Fibroblast of skin of left biceps (primary cell): ENCODE results near the gene GCGR.

ENCODE experiments used
- DNase-seq, 2 experiments: peaks; one replicate each; pipeline ENCODE4 v3.0.0-alpha.2; 2013; ENCODE audit warnings: low read depth in 2 of 2

Gene GCGR

DNA sequence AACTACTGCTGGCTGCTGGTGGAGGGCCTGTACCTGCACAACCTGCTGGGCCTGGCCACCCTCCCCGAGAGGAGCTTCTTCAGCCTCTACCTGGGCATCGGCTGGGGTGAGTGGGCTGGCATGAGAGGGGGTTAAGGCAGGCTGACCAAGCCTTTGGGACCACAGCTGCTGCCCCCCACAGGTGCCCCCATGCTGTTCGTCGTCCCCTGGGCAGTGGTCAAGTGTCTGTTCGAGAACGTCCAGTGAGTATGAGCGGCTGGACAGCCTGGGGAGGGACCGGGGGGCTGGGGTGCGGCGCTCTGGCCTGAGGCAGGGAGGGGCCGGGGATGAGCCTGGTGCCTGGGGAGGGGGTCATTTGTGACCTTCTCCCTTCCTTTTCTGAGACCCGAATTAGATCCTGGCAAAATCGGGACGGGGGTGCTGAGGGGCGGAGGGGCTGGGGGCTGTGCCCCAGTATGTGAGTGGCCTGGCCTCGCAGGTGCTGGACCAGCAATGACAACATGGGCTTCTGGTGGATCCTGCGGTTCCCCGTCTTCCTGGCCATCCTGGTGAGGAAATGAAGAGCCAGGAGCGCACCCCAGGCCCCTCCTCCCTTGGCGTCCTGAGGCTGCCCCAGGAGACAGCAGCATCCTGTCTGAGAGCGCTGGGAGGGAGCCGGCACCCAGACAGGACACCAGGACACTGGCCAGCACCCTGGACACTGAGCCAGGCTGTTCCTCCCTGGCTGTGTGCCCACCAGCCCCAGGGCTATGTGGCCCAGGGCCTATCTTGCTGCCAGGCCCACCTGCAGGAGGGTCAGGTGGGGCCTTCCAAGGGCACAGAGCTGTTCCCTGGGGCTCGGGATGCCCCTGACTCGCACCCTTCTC is 8.0 kb downstream of the GCGR start:
- DNase-seq, result no peak

DNA sequence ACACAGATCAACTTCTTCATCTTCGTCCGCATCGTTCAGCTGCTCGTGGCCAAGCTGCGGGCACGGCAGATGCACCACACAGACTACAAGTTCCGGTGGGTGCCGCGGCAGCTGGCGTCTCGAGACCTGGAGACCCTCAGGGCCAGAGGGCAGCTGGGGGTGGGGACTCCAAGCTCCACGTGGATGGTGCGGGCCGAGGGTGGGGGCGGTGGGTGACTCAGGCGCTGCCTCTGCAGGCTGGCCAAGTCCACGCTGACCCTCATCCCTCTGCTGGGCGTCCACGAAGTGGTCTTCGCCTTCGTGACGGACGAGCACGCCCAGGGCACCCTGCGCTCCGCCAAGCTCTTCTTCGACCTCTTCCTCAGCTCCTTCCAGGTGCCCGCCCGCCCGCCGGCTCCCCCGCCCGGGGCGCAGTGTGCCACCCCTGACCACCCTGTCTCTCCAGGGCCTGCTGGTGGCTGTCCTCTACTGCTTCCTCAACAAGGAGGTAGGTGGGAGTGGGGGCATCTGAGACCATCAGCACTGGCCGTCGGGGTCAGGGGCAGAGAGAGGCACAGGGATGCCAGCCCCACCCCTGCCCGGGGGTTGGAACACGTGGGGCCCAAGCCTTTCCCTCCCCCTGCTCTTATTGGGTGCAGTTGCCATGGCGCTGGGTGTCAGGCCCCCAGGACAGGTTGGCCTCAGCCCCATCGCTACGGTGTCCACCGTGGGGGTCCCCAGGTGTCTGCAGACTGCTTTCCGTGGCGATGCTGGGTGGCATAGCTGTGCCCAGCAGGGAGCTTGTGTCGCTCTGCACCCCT is 8.8 kb downstream of the GCGR start:
- DNase-seq, result no peak

DNA sequence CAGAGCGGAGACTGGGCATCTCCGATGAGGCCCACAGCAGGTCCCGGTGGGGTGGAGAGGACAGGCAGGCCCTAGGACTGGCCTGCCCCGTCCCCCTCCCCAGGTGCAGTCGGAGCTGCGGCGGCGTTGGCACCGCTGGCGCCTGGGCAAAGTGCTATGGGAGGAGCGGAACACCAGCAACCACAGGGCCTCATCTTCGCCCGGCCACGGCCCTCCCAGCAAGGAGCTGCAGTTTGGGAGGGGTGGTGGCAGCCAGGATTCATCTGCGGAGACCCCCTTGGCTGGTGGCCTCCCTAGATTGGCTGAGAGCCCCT is 9.4 kb downstream of the GCGR start:
- no peak for DNase-seq

DNA sequence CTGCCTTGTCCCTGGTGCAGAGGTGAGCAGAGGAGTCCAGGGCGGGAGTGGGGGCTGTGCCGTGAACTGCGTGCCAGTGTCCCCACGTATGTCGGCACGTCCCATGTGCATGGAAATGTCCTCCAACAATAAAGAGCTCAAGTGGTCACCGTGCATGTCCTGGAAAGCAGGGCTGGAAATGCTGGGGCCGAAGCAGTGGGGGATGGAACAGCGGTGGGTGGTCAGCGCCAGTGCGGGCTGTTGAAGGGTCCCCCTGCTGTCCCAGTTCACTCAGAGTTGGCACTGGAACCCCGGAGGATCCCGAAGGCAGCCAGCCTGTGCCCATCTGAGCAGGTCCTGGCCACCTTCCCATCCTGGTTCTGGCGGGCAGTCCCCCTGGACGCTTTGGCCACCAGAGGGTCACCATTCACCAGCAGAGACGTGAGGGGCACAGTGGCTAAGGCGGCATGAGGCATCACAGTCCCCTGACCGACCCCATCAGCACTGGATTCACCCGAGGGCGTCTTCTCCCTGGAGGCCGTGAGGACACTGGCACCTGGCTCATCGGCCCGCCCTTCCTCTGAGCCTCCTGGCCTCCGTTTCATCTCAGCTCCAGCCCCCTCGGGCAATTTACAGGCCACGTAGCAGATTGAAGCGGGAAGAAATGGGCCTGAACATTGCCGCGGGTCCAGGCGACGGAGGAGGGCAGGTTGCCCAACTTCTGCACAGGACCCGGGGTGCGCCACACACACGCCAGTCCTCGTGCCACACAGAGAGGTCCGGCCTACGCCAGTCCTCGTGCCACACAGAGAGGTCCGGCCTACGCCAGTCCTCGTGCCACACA is 10.1 kb downstream of the GCGR start:
- DNase-seq, result no peak

DNA sequence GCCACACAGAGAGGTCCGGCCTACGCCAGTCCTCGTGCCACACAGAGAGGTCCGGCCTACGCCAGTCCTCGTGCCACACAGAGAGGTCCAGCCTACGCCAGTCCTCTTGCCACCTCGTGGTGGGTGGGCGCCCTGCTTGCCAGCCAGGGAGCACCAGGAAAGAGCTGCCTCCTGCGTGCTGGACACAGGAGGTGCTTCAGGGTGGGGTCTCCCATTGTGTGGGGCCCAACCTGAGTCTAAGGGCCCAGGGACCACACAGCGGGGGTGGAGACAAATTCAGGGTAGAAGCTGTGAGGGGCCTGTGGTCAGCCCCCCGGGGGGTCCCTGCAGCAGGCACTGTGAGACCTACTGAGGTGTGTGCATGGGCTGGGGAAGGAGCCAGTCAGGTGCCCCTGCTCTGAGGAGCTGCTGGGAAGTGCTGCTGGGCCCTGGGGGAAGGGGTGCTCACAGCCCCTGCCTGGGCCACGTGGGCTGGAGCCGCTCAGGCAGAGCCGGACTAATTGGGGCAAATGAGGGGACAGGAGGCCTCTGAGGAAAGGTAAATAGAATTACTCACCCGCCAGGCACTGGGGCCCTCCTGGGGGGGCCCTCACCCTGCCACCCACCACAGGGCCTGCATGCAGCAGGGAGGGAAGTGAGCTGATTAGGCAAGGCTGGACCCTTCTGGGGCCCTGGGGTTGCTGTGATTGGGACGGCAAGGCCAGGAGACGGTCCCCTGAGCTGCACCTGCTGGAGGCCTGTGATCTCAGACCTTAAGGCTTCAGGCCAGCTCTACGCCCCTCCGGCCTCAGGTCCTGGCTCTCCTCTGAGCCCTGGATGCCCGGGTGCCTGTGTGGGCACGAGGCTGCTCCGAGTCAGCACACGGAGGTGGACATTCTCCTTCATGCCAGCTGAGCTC is 11.0 kb downstream of the GCGR start:
- no peak for DNase-seq

DNA sequence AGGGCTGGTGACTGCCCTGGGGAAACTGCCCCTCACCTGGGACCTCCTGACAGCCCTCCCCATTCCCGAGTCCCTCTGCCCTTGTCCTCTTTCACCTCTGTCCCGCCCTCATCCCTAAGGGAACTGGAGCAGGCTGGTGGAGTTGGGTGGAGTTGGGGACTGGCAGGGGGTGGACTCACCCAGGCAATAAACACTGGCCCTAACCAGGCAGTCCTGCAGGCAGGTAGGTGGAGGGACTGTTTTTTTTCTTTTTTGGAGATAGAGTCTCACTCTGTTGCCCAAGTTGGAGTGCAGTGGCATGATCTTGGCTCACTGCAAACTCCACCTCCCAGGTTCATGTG is 11.7 kb downstream of the GCGR start:
- no peak for DNase-seq

DNA sequence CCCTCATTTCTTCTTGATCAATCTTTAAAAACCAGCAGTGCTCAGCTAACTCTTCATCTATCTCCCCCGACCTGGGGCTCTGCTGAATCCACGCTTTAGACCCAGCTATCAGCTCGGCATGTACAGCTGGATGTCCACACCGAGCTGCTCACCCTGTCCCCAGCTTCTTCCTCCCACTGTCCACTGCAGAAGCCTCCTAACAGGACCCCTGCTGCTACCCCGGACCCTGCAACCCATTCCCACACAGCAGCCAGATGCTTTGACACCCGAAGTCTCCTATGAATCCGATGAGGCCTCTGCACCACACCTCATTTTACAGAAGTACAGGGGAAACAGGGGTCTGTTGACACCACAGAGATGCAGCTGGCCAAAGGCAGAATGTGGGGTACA is 13.8 kb downstream of the GCGR start:
- no peak for DNase-seq

DNA sequence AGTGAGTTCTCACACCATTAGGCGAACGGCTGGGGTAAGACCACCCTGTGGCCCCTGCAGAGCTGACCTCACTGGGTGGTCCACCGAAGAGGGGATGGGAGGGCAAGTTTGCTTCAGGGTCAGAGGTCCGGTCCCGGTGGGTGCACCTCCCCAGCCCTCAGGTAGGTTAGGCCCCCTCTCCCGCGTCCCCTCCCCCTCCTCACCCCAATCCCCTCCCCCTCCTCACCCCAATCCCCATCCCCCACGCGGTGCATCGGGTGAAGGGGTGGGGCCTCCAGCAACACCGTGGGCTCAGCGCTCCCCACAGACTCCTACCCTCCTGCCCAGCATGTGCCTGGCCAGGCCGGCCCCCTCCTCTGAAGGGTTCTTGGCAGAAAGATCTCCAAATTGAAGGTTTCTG is 15.8 kb downstream of the GCGR start:
- DNase-seq, result no peak

DNA sequence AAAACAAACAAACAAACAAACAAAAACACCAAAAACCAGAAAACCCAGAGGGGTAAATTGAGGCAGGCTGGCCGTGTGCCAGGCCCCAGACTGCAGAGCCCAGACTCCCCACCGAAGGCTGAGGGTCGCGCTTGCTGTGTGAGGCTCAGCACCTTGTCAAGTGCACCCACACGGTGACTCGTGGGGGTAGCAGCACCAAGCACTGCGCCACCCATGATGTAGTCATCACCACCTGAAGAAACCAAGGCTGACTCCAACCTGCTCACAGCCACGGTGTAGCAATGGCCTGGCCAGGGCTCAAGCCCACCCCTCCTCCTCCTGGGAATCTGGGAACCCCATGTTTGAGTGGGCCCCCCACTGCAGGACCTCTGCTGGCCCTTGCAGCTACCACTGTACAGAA is 17.2 kb downstream of the GCGR start:
- DNase-seq, result no peak

DNA sequence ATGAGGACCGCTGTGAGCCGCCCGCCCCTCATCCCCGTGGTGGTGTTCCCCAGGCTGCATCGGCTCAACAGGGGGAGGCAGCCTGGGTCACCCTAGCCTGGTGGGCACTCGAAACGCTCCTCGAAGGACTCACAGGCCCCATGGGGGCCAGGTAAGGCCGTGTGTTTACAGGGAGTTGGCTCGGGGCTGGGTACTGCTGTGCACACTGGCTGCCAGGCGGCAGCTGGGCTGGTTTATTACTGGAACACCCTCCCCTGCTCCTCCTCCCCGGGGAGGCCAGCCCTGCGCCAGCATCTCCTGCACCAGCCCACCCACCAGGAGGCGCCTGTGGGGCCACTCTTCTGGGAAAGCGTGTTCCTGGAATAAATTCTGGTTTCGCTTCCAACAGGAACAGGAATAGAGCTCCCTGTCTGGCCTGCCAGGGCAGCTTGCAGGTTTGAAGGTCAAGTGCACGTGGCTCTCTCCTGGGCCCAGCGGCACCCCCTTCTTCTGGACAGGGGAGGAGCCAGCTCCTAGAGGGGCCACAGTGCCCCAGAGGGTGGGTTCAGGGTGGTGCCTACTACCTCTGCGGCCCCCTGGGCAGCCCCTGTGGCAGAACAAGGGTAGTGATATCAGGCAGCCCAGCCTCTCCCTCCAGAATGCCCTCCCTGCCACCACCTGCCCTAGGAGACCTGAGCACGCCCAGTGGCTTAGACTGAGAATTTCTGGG is 17.8 kb downstream of the GCGR start:
- peak in 1 of 2 experiments; percentile 6 for DNase-seq

DNA sequence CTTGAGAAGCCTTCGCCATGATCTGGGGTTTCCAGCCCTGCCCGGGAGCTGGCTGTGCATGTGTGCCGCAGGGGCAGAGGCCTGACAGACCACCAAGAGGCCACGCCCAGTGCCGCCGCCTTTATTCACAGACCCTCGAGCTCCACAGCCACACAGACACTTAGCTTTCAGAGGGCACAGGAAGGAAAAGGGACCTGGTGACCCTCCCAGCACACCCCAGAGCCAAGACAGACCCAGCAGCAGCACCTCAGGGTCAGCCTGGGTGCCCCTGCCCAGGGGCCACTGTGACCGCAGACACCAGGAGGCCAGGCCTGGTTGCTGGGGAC is 18.3 kb downstream of the GCGR start:
- DNase-seq, result no peak

DNA sequence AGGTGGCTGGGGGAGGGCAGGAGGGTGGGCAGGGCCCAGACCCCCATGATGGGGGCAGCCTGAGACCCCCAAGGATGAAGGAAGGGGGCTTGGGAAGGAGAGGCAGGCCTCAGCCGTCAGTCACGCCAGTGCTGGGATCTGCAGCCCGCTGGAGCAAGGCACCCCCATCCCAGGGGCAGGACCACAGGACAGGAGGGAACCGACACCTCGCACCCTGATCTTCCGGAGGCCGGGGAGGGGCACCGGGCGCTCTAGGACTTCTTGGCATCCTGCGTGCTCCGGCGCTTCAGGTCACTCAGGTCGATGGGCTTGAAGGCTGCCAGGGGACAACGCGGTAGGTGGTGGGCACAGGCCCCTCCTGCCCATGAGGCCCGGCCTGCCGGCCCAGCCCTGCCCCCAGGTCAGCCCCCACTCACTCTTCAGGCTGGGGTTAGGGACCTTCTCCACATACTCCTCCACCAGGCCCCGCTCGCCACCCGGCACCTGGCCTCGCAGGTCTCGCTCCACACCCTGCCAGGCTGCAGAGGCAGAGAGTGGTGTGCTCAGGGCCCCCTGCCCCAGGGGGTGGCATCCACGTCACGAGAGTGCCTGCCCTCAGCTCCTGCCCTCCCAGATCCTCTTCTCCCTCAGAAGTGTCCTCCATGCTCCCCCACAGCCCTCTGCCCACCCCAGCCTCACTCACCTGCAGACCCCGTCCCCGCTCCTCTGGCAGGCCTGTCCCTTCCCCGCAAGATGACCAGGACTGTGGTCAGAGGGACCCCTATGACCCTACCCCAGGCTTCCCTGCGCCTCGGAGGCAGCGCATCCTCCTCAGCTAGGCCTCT is 19.3 kb downstream of the GCGR start:
- no peak for DNase-seq

DNA sequence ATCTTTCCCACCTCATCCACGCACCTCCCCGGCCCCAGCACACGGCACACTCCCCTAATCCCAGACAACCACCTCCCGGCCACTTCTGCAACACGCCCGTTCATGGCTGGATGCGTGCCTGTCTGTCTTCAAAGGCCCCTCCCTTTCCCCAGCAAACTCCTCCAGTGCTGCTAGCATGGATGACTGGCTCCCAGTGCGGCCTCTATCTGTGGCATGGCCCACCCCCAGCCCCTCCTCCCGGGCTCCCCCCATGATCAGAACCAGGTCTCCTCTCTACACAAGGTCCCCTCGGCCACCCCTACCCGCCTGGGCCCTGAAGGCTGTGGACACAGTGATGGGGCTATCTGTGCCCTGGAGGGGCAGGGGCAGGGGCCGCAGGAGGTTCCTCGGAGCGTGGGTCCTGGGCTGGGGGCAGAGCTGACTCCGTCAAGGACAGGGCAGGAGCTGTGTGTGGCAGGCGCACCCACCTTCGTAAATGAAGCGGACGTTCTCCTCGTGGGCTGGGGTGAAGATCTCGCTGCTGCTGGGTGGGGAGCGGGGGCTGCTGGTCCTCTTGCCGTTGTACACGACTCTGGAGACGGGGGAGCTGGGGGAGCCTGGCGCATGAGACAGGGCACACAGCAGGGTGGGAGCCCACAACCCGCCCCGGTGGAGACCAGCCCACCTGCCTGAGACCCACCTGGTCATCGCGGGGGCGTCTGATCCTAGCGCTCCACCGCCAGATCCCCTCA is 20.0 kb downstream of the GCGR start:
- no peak for DNase-seq

DNA sequence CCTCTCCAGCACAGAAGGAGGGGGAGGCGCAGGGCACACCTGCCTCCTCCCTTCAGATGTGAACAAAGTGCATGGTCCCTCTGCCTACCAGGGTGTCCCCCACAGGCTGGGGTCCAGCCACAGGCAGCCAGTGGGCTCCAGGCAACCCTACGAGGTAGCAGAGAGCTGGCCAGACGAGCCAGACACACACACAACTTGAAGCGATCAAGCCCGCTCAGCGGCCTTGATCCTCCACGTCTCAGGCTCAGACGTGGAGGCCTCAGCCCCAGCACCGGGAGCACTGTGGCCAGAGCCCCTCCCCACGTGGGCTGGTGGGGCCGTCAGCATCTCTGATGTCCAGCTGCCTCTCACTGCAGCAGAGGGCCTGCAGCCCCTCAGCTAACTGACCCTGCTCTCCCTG is 20.6 kb downstream of the GCGR start:
- DNase-seq, result no peak

DNA sequence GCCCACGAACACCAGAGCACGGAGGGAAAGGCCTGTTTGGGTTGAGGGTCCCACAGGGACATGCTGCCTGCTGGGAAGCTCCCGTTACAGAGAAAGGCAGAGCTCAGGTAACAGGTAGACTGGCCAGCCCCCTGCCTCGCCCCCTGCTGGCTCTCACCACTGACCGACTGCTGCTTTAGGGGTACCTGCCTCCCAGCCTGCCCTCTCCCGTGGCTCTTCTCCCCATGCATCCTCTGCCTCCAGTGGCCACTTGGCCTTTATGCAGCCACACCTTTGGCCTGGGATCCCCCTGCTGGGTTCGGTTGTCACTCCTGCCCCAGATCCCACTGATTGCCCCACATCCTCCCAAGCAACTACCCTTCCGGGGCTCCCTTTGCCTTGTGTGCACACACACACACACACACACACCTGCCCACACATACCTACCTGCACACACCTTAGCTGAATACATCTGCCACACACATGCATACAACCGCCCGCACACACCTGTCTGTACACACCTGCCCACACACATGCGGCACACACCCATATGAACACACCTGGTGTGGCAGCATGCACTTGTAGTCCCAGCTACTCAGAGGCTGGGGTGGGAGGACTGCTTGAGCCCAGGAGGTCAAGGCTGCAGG is 22.0 kb downstream of the GCGR start:
- no peak for DNase-seq

DNA sequence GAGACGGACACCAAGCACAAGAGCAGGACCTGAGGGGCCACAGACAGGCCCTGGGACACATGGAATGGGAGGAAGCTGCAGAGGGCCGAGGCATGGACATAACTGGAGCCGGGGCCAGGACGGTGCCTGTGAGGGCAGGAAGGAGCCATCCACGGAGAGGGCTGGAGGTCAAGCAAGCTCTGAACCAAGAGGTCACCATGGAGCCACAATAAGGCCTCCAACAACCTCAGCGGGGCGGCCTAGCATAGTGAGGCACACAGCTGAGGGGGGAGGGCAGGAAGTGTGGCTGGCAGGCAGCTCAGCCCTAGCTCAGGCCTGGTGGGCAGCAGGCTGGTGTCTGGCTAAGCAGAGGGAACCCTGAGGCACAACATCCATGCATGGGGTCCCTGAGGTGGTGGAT is 24.7 kb downstream of the GCGR start:
- no peak for DNase-seq

DNA sequence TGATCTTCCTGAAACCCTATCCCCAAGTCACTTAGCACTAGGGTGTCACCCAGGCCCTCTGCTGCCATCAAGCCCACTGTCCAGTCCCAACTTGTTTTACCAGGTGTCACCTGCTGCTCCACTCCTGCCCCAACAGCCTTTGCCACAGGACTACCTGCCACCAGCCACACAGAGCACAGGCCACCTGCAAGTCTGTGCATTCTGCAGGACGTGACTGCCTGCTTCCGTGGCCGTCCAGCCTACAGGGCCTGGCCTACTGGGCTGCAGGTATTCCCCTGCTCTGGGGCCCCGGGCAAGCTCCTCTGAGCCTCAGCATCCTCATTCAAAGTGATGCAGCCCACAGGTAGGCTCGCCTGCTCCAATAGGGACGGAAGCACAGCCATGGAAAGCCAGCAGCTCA is 25.9 kb downstream of the GCGR start:
- DNase-seq, result no peak

DNA sequence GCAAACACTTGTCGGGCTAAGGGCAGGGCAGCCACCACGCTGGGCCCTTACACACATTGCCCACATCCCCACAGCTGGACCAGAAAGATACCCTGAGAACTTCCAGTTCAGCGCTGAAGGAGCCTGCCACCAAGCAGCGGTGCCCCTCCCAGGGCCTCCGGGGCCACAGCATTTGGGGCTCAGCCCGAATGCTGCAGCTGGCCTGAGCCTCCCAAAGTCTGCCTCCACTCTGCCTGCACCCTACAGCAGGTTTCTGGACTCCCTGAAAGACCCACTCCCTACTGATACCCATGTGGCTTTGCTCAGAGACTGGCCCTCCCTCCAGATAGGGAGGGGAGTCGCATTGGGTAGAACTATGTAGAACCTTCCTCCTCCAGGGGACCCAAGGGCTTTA is 27.6 kb downstream of the GCGR start:
- DNase-seq, result no peak

DNA sequence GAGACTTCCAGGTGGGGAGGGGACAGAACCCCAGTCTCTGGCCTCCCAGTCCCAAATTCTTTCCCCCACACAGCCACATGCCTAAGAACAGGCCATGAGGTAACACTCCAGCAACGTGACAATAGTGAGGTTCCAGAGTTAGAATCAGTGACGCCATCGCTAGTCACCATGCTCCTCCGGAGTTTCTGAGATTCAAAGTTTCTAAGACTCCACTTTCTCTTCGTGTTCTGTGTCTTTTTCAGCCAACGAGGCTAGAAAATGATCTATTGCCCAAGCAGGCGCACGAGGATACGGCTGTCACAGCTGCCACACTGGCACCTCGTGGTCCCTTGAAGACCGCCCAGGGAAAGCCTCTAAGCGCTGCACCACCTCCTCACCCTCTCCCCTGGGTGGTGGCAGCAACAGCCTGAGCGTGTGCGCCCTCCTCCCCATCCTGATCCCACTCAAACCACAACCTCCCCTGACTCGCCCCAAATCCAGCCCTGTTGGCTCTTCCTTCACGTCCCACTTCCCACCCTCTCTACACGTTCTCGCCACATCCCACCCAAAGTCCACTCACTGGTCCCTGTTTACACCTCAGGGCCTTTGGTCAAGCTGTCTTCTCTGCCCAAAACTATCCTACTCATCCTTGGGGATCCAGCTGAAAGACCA is 28.1 kb downstream of the GCGR start:
- DNase-seq, result no peak
